OCI-LY3 (cell line): ENCODE results near the gene NRG2.

Experiments
- EZH2phosphoT487 ChIP-seq: fragments of 200-600 bp; shearing (Covaris generic); IDR thresholded peaks from 2 replicates; pipeline ENCODE4 v1.6.1; 2018; ENCODE audit warnings: antibody characterized with exemption, mixed run types, low read depth
- TF ChIP-seq, protein P1 (sequence below): fragments of 200-600, 300-600 bp; sonication (generic); IDR thresholded peaks from 2 replicates; pipeline ENCODE4 v1.5.1; 2014; ENCODE audit warnings: antibody characterized with exemption, low read length, low read depth

DNA sequence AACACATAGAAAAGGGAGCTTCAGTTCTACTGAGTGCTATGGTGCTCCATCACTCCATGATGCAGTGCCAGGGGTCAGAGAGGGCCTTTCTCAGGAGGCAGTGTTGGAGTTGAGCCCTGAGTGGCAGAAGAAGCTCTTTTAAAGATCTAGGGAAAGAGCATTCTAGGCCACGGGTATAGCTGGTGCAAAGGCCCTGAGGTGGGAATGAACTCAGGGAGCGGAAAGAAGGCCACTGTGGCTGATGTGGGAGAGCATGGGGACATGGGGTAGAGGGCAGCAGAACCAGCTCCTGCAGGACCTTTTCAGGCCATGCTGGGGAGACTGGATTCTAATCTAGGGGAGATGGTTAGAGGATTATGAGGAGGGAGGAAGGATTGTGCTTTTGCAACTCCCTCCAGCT, 237.6 kb downstream of the NRG2 start:
- TF ChIP-seq, protein P1, sequence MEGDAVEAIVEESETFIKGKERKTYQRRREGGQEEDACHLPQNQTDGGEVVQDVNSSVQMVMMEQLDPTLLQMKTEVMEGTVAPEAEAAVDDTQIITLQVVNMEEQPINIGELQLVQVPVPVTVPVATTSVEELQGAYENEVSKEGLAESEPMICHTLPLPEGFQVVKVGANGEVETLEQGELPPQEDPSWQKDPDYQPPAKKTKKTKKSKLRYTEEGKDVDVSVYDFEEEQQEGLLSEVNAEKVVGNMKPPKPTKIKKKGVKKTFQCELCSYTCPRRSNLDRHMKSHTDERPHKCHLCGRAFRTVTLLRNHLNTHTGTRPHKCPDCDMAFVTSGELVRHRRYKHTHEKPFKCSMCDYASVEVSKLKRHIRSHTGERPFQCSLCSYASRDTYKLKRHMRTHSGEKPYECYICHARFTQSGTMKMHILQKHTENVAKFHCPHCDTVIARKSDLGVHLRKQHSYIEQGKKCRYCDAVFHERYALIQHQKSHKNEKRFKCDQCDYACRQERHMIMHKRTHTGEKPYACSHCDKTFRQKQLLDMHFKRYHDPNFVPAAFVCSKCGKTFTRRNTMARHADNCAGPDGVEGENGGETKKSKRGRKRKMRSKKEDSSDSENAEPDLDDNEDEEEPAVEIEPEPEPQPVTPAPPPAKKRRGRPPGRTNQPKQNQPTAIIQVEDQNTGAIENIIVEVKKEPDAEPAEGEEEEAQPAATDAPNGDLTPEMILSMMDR = no peak
- TF ChIP-seq EZH2phosphoT487 = no peak
